ENCODE results near the gene GDPD5.

GDPD5 gene

GRCh38 chr11:75491465-75491864, 34.3 kb downstream of the GDPD5 start:
- DNase-seq (ENCODE audit: low read depth), result no peak
- TF ChIP-seq CTCF (IDR thresholded peaks at IDR 0.05; ENCODE audit: control insufficient read depth, extremely low read depth, insufficient read depth), result no peak
- no peak overlapping the region for H3K4me3 ChIP-seq (ENCODE audit: low read depth, low read length)

- H3K4me3 ChIP-seq (ENCODE audit: low read depth, low read length), result no peak overlapping the region
- DNase-seq (ENCODE audit: low read depth), result no peak
- no peak for TF ChIP-seq CTCF (IDR thresholded peaks at IDR 0.05; ENCODE audit: control insufficient read depth, extremely low read depth, insufficient read depth)
Observed at GRCh38 chr11:75490221-75491181, 35.2 kb downstream of the GDPD5 start.

GRCh38 chr11:75487365-75487764, 38.4 kb downstream of the GDPD5 start:
- H3K4me3 ChIP-seq (ENCODE audit: low read depth, low read length), result no peak overlapping the region
- DNase-seq (ENCODE audit: low read depth), result no peak
- TF ChIP-seq CTCF (IDR thresholded peaks at IDR 0.05; ENCODE audit: control insufficient read depth, extremely low read depth, insufficient read depth), result no peak

GRCh38 chr11:75485742-75486141, 40.0 kb downstream of the GDPD5 start:
- no peak overlapping the region for H3K4me3 ChIP-seq (ENCODE audit: low read depth, low read length)
- DNase-seq (ENCODE audit: low read depth), result no peak
- no peak for TF ChIP-seq CTCF (IDR thresholded peaks at IDR 0.05; ENCODE audit: control insufficient read depth, extremely low read depth, insufficient read depth)

- no peak overlapping the region for H3K4me3 ChIP-seq (ENCODE audit: low read depth, low read length)
- no peak for TF ChIP-seq CTCF (IDR thresholded peaks at IDR 0.05; ENCODE audit: control insufficient read depth, extremely low read depth, insufficient read depth)
- DNase-seq (ENCODE audit: low read depth), result no peak
Observed at GRCh38 chr11:75482931-75483469, 42.7 kb downstream of the GDPD5 start.

- no peak for DNase-seq (ENCODE audit: low read depth)
- no peak overlapping the region for H3K4me3 ChIP-seq (ENCODE audit: low read depth, low read length)
- TF ChIP-seq CTCF (IDR thresholded peaks at IDR 0.05; ENCODE audit: control insufficient read depth, extremely low read depth, insufficient read depth), result no peak
Observed at GRCh38 chr11:75481922-75482606, 43.7 kb downstream of the GDPD5 start.

Data from LNCaP clone FGC (cell line).